HCT116 (cell line): ENCODE data around the gene SUFU. TPM values are rescaled to one million over a fixed set of nuclear protein-coding genes. Genes with fewer than 3 reads are reported as not detected.

ENCODE experiments used
- ATAC-seq: fragments of 200-7000 bp; cut with Tn5 transposase; 2 replicates; pipeline ENCODE4 v1.9.1; 2020; ENCODE audit warnings: mild to moderate bottlenecking, moderate library complexity
- BruUV-seq: library from RNA; stranded (reverse); fragments of 400-500 nt; replicated peaks from 2 replicates; lab custom pipeline; 2021; lab: Mats Ljungman, UMichigan
- CTCF ChIA-PET: fragments of 300-600 bp; sonication (Branson Sonifier 250); formaldehyde crosslinking; loops from one replicate; lab custom pipeline; 2021; ENCODE audit warnings: antibody characterized with exemption; lab: Charles Lee
- POLR2A ChIA-PET: fragments of 300-600, 350-600 bp; sonication (Branson Sonifier 250); formaldehyde crosslinking; loops from one replicate; lab custom pipeline; 2021; ENCODE audit warnings: antibody characterized with exemption; lab: Charles Lee
- RAD21 ChIA-PET, 2 experiments: fragments of 300-600 bp; sonication (Branson Sonifier 250); formaldehyde crosslinking; loops; one replicate each; lab custom pipeline; 2023; ENCODE audit warnings: low total read pairs in 2 of 2; ENCODE audit not compliant: uncharacterized antibody in 2 of 2, unreplicated experiment in 2 of 2, low non-redundant PET in 1 of 2; lab: Charles Lee
- DNase-seq: peaks from one replicate; pipeline ENCODE4 v3.0.0-alpha.2; 2010; ENCODE audit warnings: low read depth, low spot score
- H2AFZ ChIP-seq: fragments of 200-600 bp; shearing (Covaris generic), sonication (generic); 2 replicates; pipeline ENCODE4 v1.6.1; 2017; ENCODE audit warnings: low read depth, mixed run types, mixed read lengths, antibody characterized with exemption, low read length; ENCODE audit not compliant: poor library complexity, severe bottlenecking
- H3K27ac ChIP-seq: 2 replicates; pipeline ENCODE4 v1.5.1; 2012; ENCODE audit warnings: low read depth, low read length
- H3K27me3 ChIP-seq: fragments of 200-600 bp; sonication (generic); 2 replicates; pipeline ENCODE4 v1.6.1; 2016; ENCODE audit warnings: mixed run types, low read length, mixed read lengths; ENCODE audit not compliant: insufficient read depth
- H3K36me3 ChIP-seq, 2 experiments: fragments of 200-500 bp in 1 of 2; fragments of 200-600 bp in 1 of 2; sonication (Bioruptor generic) in 1 of 2; sonication (generic) in 1 of 2; 2 replicates each; pipeline versions ENCODE4 v1.5.1 to v1.6.1; 2014 to 2016; ENCODE audit warnings: low read length in 2 of 2, inconsistent platforms in 1 of 2, mixed read lengths in 1 of 2, mixed run types in 1 of 2; ENCODE audit not compliant: insufficient read depth in 2 of 2, control insufficient read depth in 1 of 2
- H3K4me1 ChIP-seq, 2 experiments: fragments of 200-600 bp in 1 of 2; sonication (generic) in 1 of 2; 2 replicates each; pipeline versions ENCODE4 v1.5.1 to v1.6.1; 2012 to 2017; ENCODE audit warnings: low read length in 2 of 2, inconsistent platforms in 1 of 2, mild to moderate bottlenecking in 1 of 2, mixed read lengths in 1 of 2, mixed run types in 1 of 2, moderate library complexity in 1 of 2; ENCODE audit not compliant: insufficient read depth in 2 of 2, control insufficient read depth in 1 of 2
- H3K4me2 ChIP-seq: fragments of 200-600 bp; sonication (generic); 2 replicates; pipeline ENCODE4 v1.6.1; 2017; ENCODE audit warnings: mixed run types, low read length, mixed read lengths
- H3K4me3 ChIP-seq, 2 experiments: fragments of 200-600 bp in 1 of 2; sonication (generic) in 1 of 2; replicated peaks in 1 of 2; 2 replicates each; pipeline ENCODE4 v1.5.1; 2011 to 2016; ENCODE audit warnings: low read length in 2 of 2, control low read depth in 1 of 2, low read depth in 1 of 2, mild to moderate bottlenecking in 1 of 2, mixed read lengths in 1 of 2, mixed run types in 1 of 2
- H3K79me2 ChIP-seq: fragments of 200-600 bp; sonication (generic); 2 replicates; pipeline ENCODE4 v1.6.1; 2017; ENCODE audit warnings: mild to moderate bottlenecking, mixed run types, low read length, moderate library complexity, mixed read lengths; ENCODE audit not compliant: insufficient read depth
- H3K9ac ChIP-seq: fragments of 200-600 bp; sonication (generic); 2 replicates; pipeline ENCODE4 v1.6.1; 2016; ENCODE audit warnings: low read length, mixed read lengths
- H3K9me2 ChIP-seq: fragments of 200-600 bp; sonication (generic), shearing (Covaris generic); 2 replicates; pipeline ENCODE4 v1.6.1; 2017; ENCODE audit warnings: mixed run types, mild to moderate bottlenecking, moderate library complexity; ENCODE audit not compliant: insufficient read depth
- H3K9me3 ChIP-seq, 2 experiments: fragments of 200-500 bp in 1 of 2; fragments of 200-600 bp in 1 of 2; sonication (Bioruptor generic) in 1 of 2; sonication (generic) in 1 of 2; 2 replicates each; pipeline ENCODE4 v1.6.1; 2014 to 2017; ENCODE audit warnings: low read length in 2 of 2, mixed read lengths in 2 of 2, inconsistent platforms in 1 of 2, low read depth in 1 of 2, mild to moderate bottlenecking in 1 of 2, mixed run types in 1 of 2, moderate library complexity in 1 of 2; ENCODE audit not compliant: control insufficient read depth in 1 of 2, insufficient read depth in 1 of 2
- H4K20me1 ChIP-seq: fragments of 200-600 bp; sonication (generic), shearing (Covaris generic); 2 replicates; pipeline ENCODE4 v1.6.1; 2017; ENCODE audit warnings: mixed run types, mild to moderate bottlenecking, moderate library complexity; ENCODE audit not compliant: insufficient read depth
- EZH2 ChIP-seq: fragments of 200-600 bp; sonication (generic); IDR thresholded peaks from 2 replicates; pipeline ENCODE4 v1.6.1; 2017; ENCODE audit warnings: antibody characterized with exemption, mixed run types
- FOSL1 ChIP-seq: IDR thresholded peaks from 2 replicates; pipeline ENCODE4 v1.6.1; 2012; ENCODE audit warnings: low read depth
- POLR2A ChIP-seq: IDR thresholded peaks from 2 replicates; pipeline ENCODE4 v1.7.0; 2011; ENCODE audit warnings: borderline replicate concordance; ENCODE audit not compliant: insufficient read depth, insufficient read length; ENCODE audit errors: extremely low read depth
- RAD21 ChIP-seq: IDR thresholded peaks from 2 replicates; pipeline ENCODE4 v1.6.1; 2012; ENCODE audit warnings: low read depth, mild to moderate bottlenecking
- SRF ChIP-seq: IDR thresholded peaks from 2 replicates; pipeline ENCODE4 v1.6.1; 2012; ENCODE audit warnings: low read depth
- YY1 ChIP-seq: IDR thresholded peaks from 2 replicates; pipeline ENCODE4 v1.6.1; 2011; ENCODE audit warnings: low read length, low read depth, moderate library complexity, mild to moderate bottlenecking; ENCODE audit not compliant: insufficient replicate concordance; ENCODE audit errors: extremely low read depth
- intact Hi-C: fragments of 100-400 bp; cut with micrococcal nuclease; formaldehyde crosslinking; loops from 2 replicates; pipeline ENCODE4 v1.10.0; 2022
- total RNA-seq: library from RNA; stranded (reverse); gene quantifications from one replicate; pipeline ENCODE4 v1.2.1, GENCODE V29; 2021; ENCODE audit not compliant: unreplicated experiment
- TF ChIP-seq, protein P1 (sequence below): IDR thresholded peaks from 2 replicates; pipeline ENCODE4 v1.6.1; 2011; ENCODE audit warnings: mild to moderate bottlenecking, low read length, moderate library complexity; ENCODE audit not compliant: insufficient replicate concordance; ENCODE audit errors: extremely low read depth

Gene SUFU
- total RNA-seq, 1 experiment from 2014 or later = 18.8 TPM

DNA sequence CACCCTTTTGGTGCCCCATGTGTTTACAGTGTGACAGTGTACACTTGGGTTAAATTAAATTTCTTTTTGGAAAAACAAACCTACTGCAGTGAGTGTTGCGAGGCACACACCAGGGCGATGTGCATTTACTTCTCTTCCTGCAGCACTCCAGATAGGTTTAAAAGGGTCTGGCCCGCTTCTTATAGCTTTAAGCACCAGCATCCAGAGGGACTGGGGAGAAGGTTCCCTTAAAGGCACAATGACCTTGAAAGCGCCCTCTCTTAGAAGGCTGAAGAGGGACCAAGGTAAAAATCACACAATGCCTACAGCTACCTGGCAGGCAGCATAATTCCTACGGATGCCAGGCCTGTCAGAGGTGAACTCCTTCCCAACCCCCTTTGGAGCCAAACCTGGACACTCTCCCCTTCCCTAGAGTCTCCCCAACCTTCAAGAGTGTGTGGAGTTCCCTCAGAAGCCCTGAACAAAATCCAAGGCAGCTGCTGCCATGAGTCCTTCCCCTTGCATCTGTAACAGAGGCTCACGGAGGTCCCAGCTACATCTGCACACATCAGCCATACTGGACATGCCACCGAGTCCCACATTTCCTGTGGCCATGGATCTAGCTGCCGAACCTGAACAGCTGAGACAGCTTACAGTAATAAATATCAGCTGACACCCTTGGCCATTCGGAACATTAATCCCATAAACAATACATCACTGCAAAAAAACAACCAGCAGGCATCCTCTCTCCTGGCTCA, 173.7 kb downstream of the SUFU start:
- H3K9me3 ChIP-seq = no peaks in the 10 kb centered on the region
- H3K36me3 ChIP-seq = no peaks in the 10 kb centered on the region; a peak in 1 of 4 replicates
- no peak overlapping the region for H3K4me3 ChIP-seq
- peaks cover 5 to 10% of the 10 kb centered on the region in 2 experiments; a peak in 3 of 4 replicates for H3K4me1 ChIP-seq
- H3K4me2 ChIP-seq = no peak overlapping the region
- CTCF ChIA-PET = interaction anchor here (0.7 to 3.5 kb wide), 9 partner anchors 8 to 224 kb away, joined by 3 to 40 read pairs (median 6); partner anchors contain the start of genes ACTR1A, ARL3, SFXN2 and SUFU
- no peaks in the 10 kb centered on the region for H3K79me2 ChIP-seq
- TF ChIP-seq POLR2A = no peak
- TF ChIP-seq YY1 = no peak
- TF ChIP-seq RAD21 = no peak
- TF ChIP-seq SRF = no peak
- TF ChIP-seq, all 23 proteins: peak for 0
- intact Hi-C loops = no loop called here
- no peaks in the 10 kb centered on the region for H4K20me1 ChIP-seq
- ATAC-seq (no peak), DNase-seq (no peak)
- BruUV-seq = no TSS peak
- H3K9me2 ChIP-seq = no peaks in the 10 kb centered on the region
- H2AFZ ChIP-seq = no peak overlapping the region
- POLR2A ChIA-PET = interaction anchor here (1.8 kb wide), 1 partner anchor 37 kb away, joined by 5 read pairs; the partner anchor contains the start of genes ARL3 and SFXN2
- no peaks in the 10 kb centered on the region for H3K27me3 ChIP-seq
- no peak overlapping the region for H3K27ac ChIP-seq
- RAD21 ChIA-PET = no interaction called here
- no peak overlapping the region for H3K9ac ChIP-seq

DNA sequence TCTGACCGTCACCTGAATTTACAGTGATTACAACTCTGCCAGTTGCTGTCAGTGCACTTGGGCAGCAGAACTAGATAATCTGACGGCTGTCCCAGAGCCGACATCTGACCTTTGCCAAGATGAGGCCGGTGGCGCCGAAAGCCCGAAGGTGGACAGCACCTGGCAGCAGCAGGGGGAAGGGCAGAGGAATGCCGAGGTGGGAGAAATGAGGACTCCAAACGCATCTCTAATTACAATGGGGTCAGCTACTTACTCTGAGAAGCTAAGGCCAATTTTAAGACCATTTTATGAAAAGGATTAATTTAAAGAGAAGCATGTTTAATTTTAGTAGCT, 174.3 kb downstream of the SUFU start:
- TF ChIP-seq EZH2 (no peak), FOSL1 (no peak)
- TF ChIP-seq, protein P1, sequence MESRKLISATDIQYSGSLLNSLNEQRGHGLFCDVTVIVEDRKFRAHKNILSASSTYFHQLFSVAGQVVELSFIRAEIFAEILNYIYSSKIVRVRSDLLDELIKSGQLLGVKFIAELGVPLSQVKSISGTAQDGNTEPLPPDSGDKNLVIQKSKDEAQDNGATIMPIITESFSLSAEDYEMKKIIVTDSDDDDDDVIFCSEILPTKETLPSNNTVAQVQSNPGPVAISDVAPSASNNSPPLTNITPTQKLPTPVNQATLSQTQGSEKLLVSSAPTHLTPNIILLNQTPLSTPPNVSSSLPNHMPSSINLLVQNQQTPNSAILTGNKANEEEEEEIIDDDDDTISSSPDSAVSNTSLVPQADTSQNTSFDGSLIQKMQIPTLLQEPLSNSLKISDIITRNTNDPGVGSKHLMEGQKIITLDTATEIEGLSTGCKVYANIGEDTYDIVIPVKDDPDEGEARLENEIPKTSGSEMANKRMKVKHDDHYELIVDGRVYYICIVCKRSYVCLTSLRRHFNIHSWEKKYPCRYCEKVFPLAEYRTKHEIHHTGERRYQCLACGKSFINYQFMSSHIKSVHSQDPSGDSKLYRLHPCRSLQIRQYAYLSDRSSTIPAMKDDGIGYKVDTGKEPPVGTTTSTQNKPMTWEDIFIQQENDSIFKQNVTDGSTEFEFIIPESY = no peak
- ChIA-PET CTCF (interaction anchor here (0.7 to 3.5 kb wide), 10 partner anchors 9 to 223 kb away, joined by 3 to 40 read pairs (median 6); partner anchors contain the start of genes ACTR1A, ARL3, SFXN2 and SUFU), POLR2A (interaction anchor here (1.8 kb wide), 1 partner anchor 36 kb away, joined by 5 read pairs; the partner anchor contains the start of genes ARL3 and SFXN2), RAD21 (no interaction called here)
- Histone ChIP-seq H3K4me2 (no peak overlapping the region), H3K27ac (no peak overlapping the region), H2AFZ (no peak overlapping the region), H3K9me3 (no peaks in the 10 kb centered on the region), H3K27me3 (no peaks in the 10 kb centered on the region), H3K9ac (no peak overlapping the region), H3K4me3 (no peak overlapping the region), H4K20me1 (no peaks in the 10 kb centered on the region), H3K9me2 (no peaks in the 10 kb centered on the region), H3K36me3 (no peaks in the 10 kb centered on the region; a peak in 1 of 4 replicates), H3K4me1 (peaks cover 5 to 10% of the 10 kb centered on the region in 2 experiments; a peak in 3 of 4 replicates), H3K79me2 (no peaks in the 10 kb centered on the region)
- no TSS peak for BruUV-seq
- DNase-seq (no peak), ATAC-seq (no peak)
- intact Hi-C loops = no loop called here
